LNCAP (cell line): ENCODE results near the gene PRKCH.

Experiments used
- CTCF ChIP-seq: fragments of 450-650 bp; IDR thresholded peaks from 2 replicates; pipeline ENCODE4 v1.5.1; 2017; ENCODE audit warnings: mild to moderate bottlenecking

Gene PRKCH

GRCh38 chr14:61358554-61359226 lies 37.3 kb downstream of the PRKCH start:
- TF ChIP-seq CTCF, result no peak

- no peak for TF ChIP-seq CTCF
Measured at GRCh38 chr14:61360796-61361525, 39.6 kb downstream of the PRKCH start.

GRCh38 chr14:61362072-61362750 lies 40.8 kb downstream of the PRKCH start:
- TF ChIP-seq CTCF, result no peak

- no peak for TF ChIP-seq CTCF
Measured at GRCh38 chr14:61364243-61364642, 42.9 kb downstream of the PRKCH start.

GRCh38 chr14:61365667-61366212 lies 44.4 kb downstream of the PRKCH start:
- no peak for TF ChIP-seq CTCF

- TF ChIP-seq CTCF, result no peak
Measured at GRCh38 chr14:61368114-61368710, 46.8 kb downstream of the PRKCH start.

- no peak for TF ChIP-seq CTCF
Measured at GRCh38 chr14:61368781-61369453, 47.5 kb downstream of the PRKCH start.
